Smooth muscle cell (in vitro differentiated cells): ENCODE measurements around the gene DCLK2. TPM values are rescaled to one million over a fixed set of nuclear protein-coding genes. Genes with fewer than 3 reads are reported as not detected.

ENCODE experiments used
- DNase-seq: peaks from one replicate; lab custom pipeline; 2025; ENCODE audit not compliant: unreplicated experiment; lab: John Stamatoyannopoulos, UW
- H2AFZ ChIP-seq: fragments of 200-600 bp; sonication (generic); 2 replicates; pipeline ENCODE4 v1.6.0; 2016; ENCODE audit warnings: antibody characterized with exemption, low read depth, mild to moderate bottlenecking
- H3F3A ChIP-seq: fragments of 200-600 bp; sonication (generic); 2 replicates; pipeline ENCODE4 v1.6.0; 2017; ENCODE audit warnings: antibody characterized with exemption, low read depth
- H3K27ac ChIP-seq: fragments of 200-600 bp; sonication (generic); 2 replicates; pipeline ENCODE4 v1.5.1; 2016; ENCODE audit warnings: low read depth, mild to moderate bottlenecking
- H3K27me3 ChIP-seq: fragments of 200-600 bp; sonication (generic); 2 replicates; pipeline ENCODE4 v1.6.1; 2016; ENCODE audit warnings: low read depth, mild to moderate bottlenecking
- H3K36me3 ChIP-seq: fragments of 200-600 bp; sonication (generic); 2 replicates; pipeline ENCODE4 v1.5.1; 2016; ENCODE audit warnings: low read depth
- H3K4me1 ChIP-seq: fragments of 200-600 bp; sonication (generic); 2 replicates; pipeline ENCODE4 v1.5.1; 2016; ENCODE audit warnings: low read depth
- H3K4me2 ChIP-seq: fragments of 200-600 bp; sonication (generic); 2 replicates; pipeline ENCODE4 v1.6.0; 2016; ENCODE audit warnings: mild to moderate bottlenecking
- H3K4me3 ChIP-seq: fragments of 200-600 bp; sonication (generic); 2 replicates; pipeline ENCODE4 v1.5.1; 2016; ENCODE audit warnings: mild to moderate bottlenecking
- H3K79me2 ChIP-seq: fragments of 200-600 bp; sonication (generic); 2 replicates; pipeline ENCODE4 v1.6.0; 2016; ENCODE audit warnings: low read depth, mild to moderate bottlenecking
- H3K9ac ChIP-seq: fragments of 200-600 bp; sonication (generic); 2 replicates; pipeline ENCODE4 v1.6.0; 2016; ENCODE audit warnings: low read depth
- H3K9me3 ChIP-seq: fragments of 200-600 bp; sonication (generic); replicated peaks from 2 replicates; pipeline ENCODE4 v1.5.1; 2016; ENCODE audit warnings: low read depth
- H4K20me1 ChIP-seq: fragments of 200-600 bp; sonication (generic); 2 replicates; pipeline ENCODE4 v1.6.0; 2016; ENCODE audit warnings: low read depth
- CTCF ChIP-seq: fragments of 200-600 bp; sonication (generic); IDR thresholded peaks from 2 replicates; pipeline ENCODE4 v1.5.1; 2017; ENCODE audit warnings: borderline replicate concordance, mild to moderate bottlenecking, antibody characterized with exemption; ENCODE audit not compliant: insufficient read depth, poor library complexity, severe bottlenecking
- WGBS: methylation state at CpG from one replicate; pipeline ENCODE4 v1.1.7; 2016; ENCODE audit warnings: low lambda C conversion rate; 5-methylcytosine and 5-hydroxymethylcytosine counted together
- polyA plus RNA-seq: library from polyadenylated mRNA; unstranded; fragments of >200 nt; fragmentation: Nextera tagmentation; extraction: Ambion mirVana; gene quantifications from 2 replicates; pipeline ENCODE4 v1.2.1, GENCODE V29; 2016
- total RNA-seq: library from RNA; depleted of rRNA; stranded (reverse); fragments of >200 nt; gene quantifications from 2 replicates; pipeline ENCODE4 v1.2.3, GENCODE V29; 2014

DCLK2 gene
- total and polyA plus RNA-seq, 2 experiments from 2014 or later, result 1.3 to 4.8 TPM

- H3K27me3 ChIP-seq, result no peaks in the 10 kb centered on the region
- H2AFZ ChIP-seq, result no peak overlapping the region
- H3K27ac ChIP-seq, result no peak overlapping the region
- 88% methylated on average over 1 of the region's 1 CpG for WGBS
- H3F3A ChIP-seq, result no peaks in the 10 kb centered on the region
- H3K36me3 ChIP-seq, result no peaks in the 10 kb centered on the region
- H3K4me1 ChIP-seq, result no peaks in the 10 kb centered on the region
- no peak for TF ChIP-seq CTCF
- H4K20me1 ChIP-seq, result no peaks in the 10 kb centered on the region
- H3K9me3 ChIP-seq, result no peaks in the 10 kb centered on the region
- no peaks in the 10 kb centered on the region for H3K79me2 ChIP-seq
- DNase-seq, result no peak
- H3K4me3 ChIP-seq, result no peak overlapping the region
- H3K9ac ChIP-seq, result no peak overlapping the region
- H3K4me2 ChIP-seq, result no peak overlapping the region
These were observed 126.8 kb downstream of the DCLK2 start for GRCh38 chr4:150205016-150205415.

GRCh38 chr4:150206265-150206664 is 128.0 kb downstream of the DCLK2 start:
- TF ChIP-seq CTCF, result no peak
- Histone ChIP-seq H3K27me3 (no peaks in the 10 kb centered on the region), H3F3A (no peaks in the 10 kb centered on the region), H3K27ac (peak overlapping the region; percentile 18), H3K4me2 (no peak overlapping the region), H3K4me1 (no peaks in the 10 kb centered on the region), H3K79me2 (no peaks in the 10 kb centered on the region), H3K36me3 (no peaks in the 10 kb centered on the region), H3K4me3 (no peak overlapping the region), H2AFZ (peak overlapping the region; percentile 28), H3K9me3 (no peaks in the 10 kb centered on the region), H3K9ac (no peak overlapping the region), H4K20me1 (no peaks in the 10 kb centered on the region)
- WGBS, result 68% methylated on average over 2 of the region's 2 CpGs
- no peak for DNase-seq

- no peaks in the 10 kb centered on the region for H3K4me1 ChIP-seq
- no peaks in the 10 kb centered on the region for H3K27me3 ChIP-seq
- no peaks in the 10 kb centered on the region for H3F3A ChIP-seq
- peak overlapping the region; percentile 18 for H3K27ac ChIP-seq
- TF ChIP-seq CTCF, result no peak
- 30% methylated on average over 4 of the region's 4 CpGs for WGBS
- peak overlapping the region; percentile 28 for H2AFZ ChIP-seq
- H3K79me2 ChIP-seq, result no peaks in the 10 kb centered on the region
- H3K4me2 ChIP-seq, result no peak overlapping the region
- no peaks in the 10 kb centered on the region for H4K20me1 ChIP-seq
- H3K9ac ChIP-seq, result no peak overlapping the region
- no peaks in the 10 kb centered on the region for H3K36me3 ChIP-seq
- no peak overlapping the region for H3K4me3 ChIP-seq
- no peak for DNase-seq
- H3K9me3 ChIP-seq, result no peaks in the 10 kb centered on the region
These were observed 128.7 kb downstream of the DCLK2 start for GRCh38 chr4:150206954-150207353.

- no peaks in the 10 kb centered on the region for H3K4me1 ChIP-seq
- no peaks in the 10 kb centered on the region for H3K27me3 ChIP-seq
- H3K79me2 ChIP-seq, result no peaks in the 10 kb centered on the region
- H3K9me3 ChIP-seq, result no peaks in the 10 kb centered on the region
- no peaks in the 10 kb centered on the region for H3F3A ChIP-seq
- no peak for DNase-seq
- H3K4me3 ChIP-seq, result no peak overlapping the region
- TF ChIP-seq CTCF, result no peak
- 74% methylated on average over 2 of the region's 2 CpGs for WGBS
- no peak overlapping the region for H3K9ac ChIP-seq
- H4K20me1 ChIP-seq, result no peaks in the 10 kb centered on the region
- no peaks in the 10 kb centered on the region for H3K36me3 ChIP-seq
- peak overlapping the region; percentile 7 for H2AFZ ChIP-seq
- H3K4me2 ChIP-seq, result peak overlapping the region; percentile 26
- peak overlapping the region; percentile 18 for H3K27ac ChIP-seq
These were observed 129.6 kb downstream of the DCLK2 start for GRCh38 chr4:150207871-150208270.
